Naive thymus-derived CD8-positive, alpha-beta T cell (primary cell): ENCODE results near the gene ARFGAP3. TPM values are rescaled to one million over a fixed set of nuclear protein-coding genes. Genes with fewer than 3 reads are reported as not detected.

Experiments
- ATAC-seq, 2 donors: fragments of 150-1000 bp; cut with Tn5 transposase in 1 of 2; sonication (Bioruptor Pico), chemical (Tn5 transposase) in 1 of 2; 1 replicate in 1 of 2; 2 replicates in 1 of 2; pipeline ENCODE4 v1.10.0; 2021; ENCODE audit warnings: mild to moderate bottlenecking in 2 of 2, moderate library complexity in 2 of 2
- POLR2A ChIA-PET: fragments of 350-600 bp; sonication (Branson Sonifier 250); formaldehyde crosslinking; loops from one replicate; lab custom pipeline; 2021; ENCODE audit warnings: antibody characterized with exemption; lab: Charles Lee
- DNase-seq, 10 donors: peaks; one replicate each; pipeline versions ENCODE4 v3.0.0 to v3.0.0-alpha.2; 2020 to 2022
- H3K27ac Mint-ChIP-seq, 10 donors: one replicate each; pipeline ENCODE4 v1.8.0; 2020 to 2022; ENCODE audit warnings: mild to moderate bottlenecking in 10 of 10, mixed read lengths in 10 of 10, moderate library complexity in 4 of 10, inconsistent platforms in 1 of 10
- H3K27me3 Mint-ChIP-seq, 5 donors: one replicate each; pipeline ENCODE4 v1.8.0; 2021 to 2022; ENCODE audit warnings: mixed read lengths in 5 of 5
- H3K36me3 Mint-ChIP-seq, 3 donors: one replicate each; pipeline ENCODE4 v1.8.0; 2020 to 2022; ENCODE audit warnings: mixed read lengths in 3 of 3, mild to moderate bottlenecking in 2 of 3, inconsistent platforms in 1 of 3
- H3K4me1 Mint-ChIP-seq, 4 donors: one replicate each; pipeline ENCODE4 v1.8.0; 2021 to 2022; ENCODE audit warnings: mixed read lengths in 4 of 4
- H3K4me3 Mint-ChIP-seq, 10 donors: one replicate each; pipeline ENCODE4 v1.8.0; 2020 to 2022; ENCODE audit warnings: mild to moderate bottlenecking in 10 of 10, mixed read lengths in 10 of 10, moderate library complexity in 6 of 10, inconsistent platforms in 1 of 10
- H3K9me3 Mint-ChIP-seq, 9 donors: one replicate each; pipeline ENCODE4 v1.8.0; 2020 to 2022; ENCODE audit warnings: mixed read lengths in 9 of 9, mild to moderate bottlenecking in 3 of 9, inconsistent platforms in 1 of 9, moderate library complexity in 1 of 9
- polyA plus RNA-seq, 3 donors: library from polyadenylated mRNA; unstranded; fragments of 300-500 nt; fragmentation: Illumina TruSeq; gene quantifications; one replicate each; pipeline ENCODE4 v1.2.3, GENCODE V29; 2021
- total RNA-seq, 8 experiments: library from RNA in 2 of 8; stranded (reverse) in 2 of 8; gene quantifications; one replicate each; pipeline ENCODE4 v1.2.3 and lab custom pipeline; 2021 to 2026

ARFGAP3 gene
- total and polyA plus RNA-seq, 5 experiments from 2014 or later = 22.3 to 44.7 (median 32.9) TPM

GRCh38 chr22:42811459-42811858 is 45.6 kb downstream of the ARFGAP3 start:
- H3K27ac Mint-ChIP-seq = no peak overlapping the region

GRCh38 chr22:42808521-42808920 is 48.6 kb downstream of the ARFGAP3 start:
- ATAC-seq = no peak
- DNase-seq = no peak
- H3K36me3 Mint-ChIP-seq = peaks cover 0 to 84% (median 30%) of the 10 kb centered on the region in 3 donors
- no peaks in the 10 kb centered on the region for H3K27me3 Mint-ChIP-seq
- H3K4me1 Mint-ChIP-seq = peaks cover 0 to 3% (median under 1%) of the 10 kb centered on the region in 4 donors
- H3K4me3 Mint-ChIP-seq = no peak overlapping the region
- POLR2A ChIA-PET = no interaction called here
- peak overlapping the region in 1 of 10 donors; percentile 40 for H3K27ac Mint-ChIP-seq
- no peaks in the 10 kb centered on the region for H3K9me3 Mint-ChIP-seq

More at GRCh38 chr22:42811459-42811858, 45.6 kb downstream of the ARFGAP3 start:
- no peaks in the 10 kb centered on the region for H3K27me3 Mint-ChIP-seq
- peaks cover 0 to 3% (median under 1%) of the 10 kb centered on the region in 4 donors for H3K4me1 Mint-ChIP-seq
- POLR2A ChIA-PET = interaction anchor here (1.4 kb wide), 1 partner anchor 15 kb away, joined by 3 read pairs; no protein-coding TSS in a partner anchor
- H3K4me3 Mint-ChIP-seq = no peak overlapping the region
- peaks cover 0 to 72% (median 33%) of the 10 kb centered on the region in 3 donors for H3K36me3 Mint-ChIP-seq
- ATAC-seq = no peak
- no peaks in the 10 kb centered on the region for H3K9me3 Mint-ChIP-seq
- DNase-seq = no peak

- H3K27ac Mint-ChIP-seq = no peak overlapping the region
- DNase-seq = no peak
- POLR2A ChIA-PET = no interaction called here
These were observed 49.9 kb downstream of the ARFGAP3 start for GRCh38 chr22:42807185-42807584.

GRCh38 chr22:42805998-42806830 is 50.9 kb downstream of the ARFGAP3 start:
- no peaks in the 10 kb centered on the region for H3K27me3 Mint-ChIP-seq
- POLR2A ChIA-PET = no interaction called here
- H3K4me1 Mint-ChIP-seq = peaks cover 0 to 2% (median 0%) of the 10 kb centered on the region in 4 donors
- H3K4me3 Mint-ChIP-seq = no peak overlapping the region
- ATAC-seq = no peak
- no peaks in the 10 kb centered on the region for H3K9me3 Mint-ChIP-seq
- no peak for DNase-seq
- peak overlapping the region in 2 of 10 donors; percentile 20 to 64 for H3K27ac Mint-ChIP-seq
- peaks cover 0 to 71% (median 29%) of the 10 kb centered on the region in 3 donors for H3K36me3 Mint-ChIP-seq

More at GRCh38 chr22:42807185-42807584, 49.9 kb downstream of the ARFGAP3 start:
- no peaks in the 10 kb centered on the region for H3K9me3 Mint-ChIP-seq
- no peak overlapping the region for H3K4me3 Mint-ChIP-seq
- no peaks in the 10 kb centered on the region for H3K27me3 Mint-ChIP-seq
- no peak for ATAC-seq
- H3K4me1 Mint-ChIP-seq = peaks cover 0 to 2% (median 0%) of the 10 kb centered on the region in 4 donors
- H3K36me3 Mint-ChIP-seq = peaks cover 0 to 72% (median 29%) of the 10 kb centered on the region in 3 donors

DNA sequence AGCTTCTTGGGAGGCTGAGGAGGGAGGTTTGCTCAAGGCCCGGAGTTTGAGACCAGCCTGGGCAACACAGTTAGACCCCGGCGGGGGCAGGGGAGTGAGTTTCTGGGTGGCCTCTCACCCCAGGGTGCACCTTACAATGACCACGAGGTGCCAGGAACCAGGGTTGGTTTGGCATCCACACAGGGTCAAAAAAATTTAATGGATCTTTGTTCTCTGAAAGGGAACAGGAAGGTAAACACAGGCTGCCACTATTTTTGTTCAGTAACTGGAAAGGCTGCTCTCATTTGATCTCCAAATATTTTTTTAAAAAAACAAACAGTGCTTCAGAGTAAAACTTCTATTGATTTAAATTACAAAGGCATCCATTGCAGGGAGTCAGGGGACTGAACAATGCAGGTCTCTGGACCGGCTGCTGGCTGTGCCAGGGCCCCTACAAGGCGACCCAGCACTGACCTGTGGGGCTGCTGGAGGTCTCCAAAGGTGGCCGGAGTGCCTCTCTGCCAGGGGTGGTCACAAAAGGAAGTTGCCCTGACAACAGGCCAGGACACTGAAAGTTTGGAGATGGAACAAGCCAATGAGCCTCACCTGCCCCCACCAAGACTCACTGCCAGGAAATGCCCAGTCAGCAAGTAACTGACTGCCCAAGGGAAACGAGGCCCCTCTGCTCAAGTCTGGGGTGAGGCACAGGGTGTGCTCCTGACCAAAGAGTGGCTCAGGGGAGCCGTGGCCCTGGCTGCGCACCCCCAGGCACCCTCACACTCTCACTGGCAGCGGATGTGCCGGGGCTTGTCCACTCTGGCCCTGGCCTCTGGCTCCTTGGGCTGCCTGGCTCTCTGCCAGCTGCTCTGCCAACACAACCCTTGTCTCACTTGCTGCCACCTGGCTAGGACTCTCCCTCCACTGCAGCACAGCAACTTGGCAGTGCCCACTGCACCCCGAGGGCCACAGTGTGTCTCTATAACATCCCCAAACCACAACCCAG is 51.8 kb downstream of the ARFGAP3 start:
- ATAC-seq (no peak), DNase-seq (no peak)
- Mint-ChIP-seq H3K4me1 (peaks cover 0 to 3% (median 1%) of the 10 kb centered on the region in 4 donors), H3K4me3 (no peak overlapping the region), H3K9me3 (no peaks in the 10 kb centered on the region), H3K36me3 (peaks cover 0 to 70% (median 24%) of the 10 kb centered on the region in 3 donors), H3K27me3 (no peaks in the 10 kb centered on the region), H3K27ac (peak overlapping the region in 1 of 10 donors; percentile 20)
- POLR2A ChIA-PET = no interaction called here

DNA sequence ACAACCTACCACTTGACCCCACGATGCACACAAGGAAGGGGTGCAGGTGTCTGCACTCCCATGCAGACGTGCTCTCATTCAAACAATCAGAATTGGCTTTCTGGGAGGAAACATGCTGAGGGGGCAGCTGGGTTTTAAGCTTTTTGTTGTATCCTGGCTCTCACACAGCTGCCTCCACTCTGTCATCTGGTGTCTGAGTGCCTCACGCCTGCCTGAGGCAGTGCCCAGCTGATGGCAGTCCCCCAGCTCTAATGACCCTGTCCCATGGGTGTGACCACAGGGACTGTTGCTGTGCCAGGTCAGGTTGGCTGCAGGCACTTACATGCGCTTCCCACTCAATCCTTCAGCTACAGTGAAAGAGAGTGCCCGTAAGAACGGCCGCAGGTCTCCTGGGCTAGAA is 53.7 kb downstream of the ARFGAP3 start:
- Mint-ChIP-seq H3K4me1 (peaks cover 0 to 9% (median 1%) of the 10 kb centered on the region in 4 donors), H3K27ac (no peak overlapping the region), H3K9me3 (no peaks in the 10 kb centered on the region), H3K36me3 (peaks cover 0 to 66% (median 14%) of the 10 kb centered on the region in 3 donors), H3K27me3 (no peaks in the 10 kb centered on the region), H3K4me3 (no peak overlapping the region)
- no peak for DNase-seq
- ATAC-seq = no peak
- POLR2A ChIA-PET = interaction anchor here (0.7 kb wide), 2 partner anchors 45 to 121 kb away, joined by 3 to 5 read pairs; no protein-coding TSS in a partner anchor

DNA sequence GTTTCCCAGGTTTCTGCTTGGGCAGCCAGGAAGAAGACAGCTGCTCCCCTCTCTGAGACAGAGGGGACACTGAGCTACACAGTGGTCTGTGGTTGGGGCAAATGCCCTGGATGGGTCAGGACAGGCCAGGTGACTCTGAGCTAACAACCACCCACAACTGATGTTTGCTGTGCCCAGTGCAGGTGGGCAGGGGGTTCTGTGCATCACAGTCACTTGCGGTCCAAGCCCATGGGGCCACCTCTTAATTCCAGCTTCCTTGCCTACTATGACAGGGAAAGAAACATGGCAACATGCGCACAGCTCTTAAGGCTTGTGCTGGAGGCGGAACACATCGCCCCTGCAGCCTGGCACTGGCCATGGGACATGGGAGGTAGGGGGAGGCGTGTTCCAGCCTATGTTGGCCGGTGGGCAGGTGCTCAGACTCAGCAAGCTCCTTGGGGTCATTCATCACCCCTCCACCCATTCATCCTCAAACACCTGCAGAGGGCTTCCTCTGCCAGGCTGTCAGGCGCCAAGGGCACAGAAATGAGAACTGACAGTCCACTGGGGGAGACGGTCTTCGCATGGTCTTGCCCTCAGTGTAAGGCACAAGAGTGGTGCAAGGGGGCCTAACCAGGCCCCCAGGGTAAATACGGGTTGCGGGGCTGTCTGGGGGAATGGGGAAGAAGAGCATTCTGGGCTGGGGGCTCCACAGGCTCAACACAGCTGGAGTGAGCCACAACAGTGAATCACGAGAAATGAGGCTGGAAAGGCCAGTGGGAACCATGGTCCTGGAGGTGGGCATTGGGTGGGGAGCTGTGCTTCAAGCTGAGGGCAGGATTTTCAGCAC is 55.6 kb downstream of the ARFGAP3 start:
- Mint-ChIP-seq H3K27me3 (no peaks in the 10 kb centered on the region), H3K4me3 (no peak overlapping the region), H3K27ac (peak overlapping the region in 1 of 10 donors; percentile 28), H3K36me3 (peaks cover 0 to 65% (median 5%) of the 10 kb centered on the region in 3 donors), H3K4me1 (peaks cover 0 to 11% (median 1%) of the 10 kb centered on the region in 4 donors), H3K9me3 (no peaks in the 10 kb centered on the region)
- ATAC-seq (no peak), DNase-seq (no peak)
- POLR2A ChIA-PET = no interaction called here

DNA sequence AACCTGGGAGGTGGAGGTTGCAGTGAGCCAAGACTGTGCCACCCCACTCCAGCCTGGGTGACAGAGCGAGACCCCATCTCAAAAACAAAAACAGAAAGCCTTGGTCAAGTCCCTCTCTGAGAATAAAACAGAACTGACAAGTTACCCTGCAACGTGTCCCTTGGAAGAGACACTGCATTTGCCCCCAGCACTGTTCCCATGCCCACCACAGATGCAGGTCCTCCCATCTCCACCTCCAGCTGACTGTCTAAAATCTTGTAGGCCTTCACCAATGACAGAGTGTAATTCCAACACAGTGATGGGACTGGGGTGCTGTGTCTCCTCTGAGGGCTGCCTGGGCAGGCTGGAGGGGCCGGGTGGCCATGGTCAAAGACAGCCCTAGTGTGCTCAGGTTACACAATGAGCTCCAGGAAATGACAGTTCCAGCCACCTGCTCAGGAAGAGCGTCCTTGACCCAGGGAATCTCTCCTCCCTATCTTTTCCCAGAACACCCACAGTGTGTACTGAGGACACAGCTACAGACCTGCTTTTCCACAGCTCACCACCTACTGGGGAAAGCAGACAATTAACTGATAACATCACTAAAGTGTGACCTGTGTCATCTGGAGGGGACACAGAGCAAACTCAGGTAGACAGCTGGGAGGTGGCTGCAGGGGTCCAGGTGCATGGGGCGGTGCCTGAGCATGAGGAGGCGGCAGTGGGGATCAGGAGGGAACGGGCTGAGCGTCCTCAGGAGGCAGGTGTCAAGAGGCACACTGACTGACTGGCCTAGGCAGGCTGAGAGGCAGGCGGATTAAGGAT is 56.4 kb downstream of the ARFGAP3 start:
- Mint-ChIP-seq H3K36me3 (peaks cover 0 to 63% (median 7%) of the 10 kb centered on the region in 3 donors), H3K9me3 (no peaks in the 10 kb centered on the region), H3K27ac (peak overlapping the region in 5 of 10 donors; percentile 25 to 40 (median 30)), H3K27me3 (no peaks in the 10 kb centered on the region), H3K4me3 (no peak overlapping the region), H3K4me1 (peaks cover 0 to 11% (median 1%) of the 10 kb centered on the region in 4 donors)
- POLR2A ChIA-PET = no interaction called here
- no peak for ATAC-seq
- DNase-seq = no peak

- Mint-ChIP-seq H3K36me3 (peaks cover 0 to 59% (median 7%) of the 10 kb centered on the region in 3 donors), H3K9me3 (no peaks in the 10 kb centered on the region)
These were observed 57.3 kb downstream of the ARFGAP3 start for GRCh38 chr22:42799461-42800405.

GRCh38 chr22:42799061-42799460 is 58.0 kb downstream of the ARFGAP3 start:
- POLR2A ChIA-PET = no interaction called here
- ATAC-seq = no peak
- no peak for DNase-seq
- Mint-ChIP-seq H3K4me3 (no peak overlapping the region), H3K27me3 (no peaks in the 10 kb centered on the region), H3K4me1 (peaks cover 0 to 11% (median 3%) of the 10 kb centered on the region in 4 donors), H3K27ac (peak overlapping the region in 2 of 10 donors; percentile 43 to 49), H3K36me3 (peaks cover 0 to 55% (median 7%) of the 10 kb centered on the region in 3 donors), H3K9me3 (no peaks in the 10 kb centered on the region)

More at GRCh38 chr22:42799461-42800405, 57.3 kb downstream of the ARFGAP3 start:
- DNase-seq (no peak), ATAC-seq (no peak)
- POLR2A ChIA-PET = no interaction called here
- Mint-ChIP-seq H3K27ac (peak overlapping the region in 4 of 10 donors; percentile 28 to 60 (median 46)), H3K4me3 (no peak overlapping the region), H3K27me3 (no peaks in the 10 kb centered on the region), H3K4me1 (peaks cover 0 to 11% (median 2%) of the 10 kb centered on the region in 4 donors)
